Common myeloid progenitor, CD34-positive (primary cell): ENCODE results near the gene ANKRD60.
A peak's percentile ranks its signal among the peaks of the same experiment; 100 is the strongest.

ENCODE experiments used
- CTCF ChIA-PET: fragments of 350-600 bp; sonication (Branson Sonifier 250); formaldehyde crosslinking; loops from one replicate; lab custom pipeline; 2021; ENCODE audit warnings: antibody characterized with exemption; lab: Charles Lee
- POLR2A ChIA-PET: fragments of 350-600 bp; sonication (Branson Sonifier 250); formaldehyde crosslinking; loops from one replicate; lab custom pipeline; 2021; ENCODE audit warnings: antibody characterized with exemption; lab: Charles Lee
- DNase-seq, 3 donors: peaks; one replicate each; pipeline versions ENCODE4 v3.0.0 to v3.0.0-alpha.2; 2013
- H3K27ac ChIP-seq, 2 experiments: 1 replicate in 1 of 2; 2 replicates in 1 of 2; pipeline ENCODE4 v1.7.0; 2013; ENCODE audit warnings: inconsistent platforms in 2 of 2, low read length in 2 of 2, mild to moderate bottlenecking in 2 of 2, low read depth in 1 of 2, moderate library complexity in 1 of 2; ENCODE audit not compliant: severe bottlenecking in 2 of 2, insufficient read depth in 1 of 2, poor library complexity in 1 of 2
- H3K27me3 ChIP-seq, 5 experiments: replicated peaks in 2 of 5; 1 replicate in 3 of 5; 2 replicates in 2 of 5; pipeline versions ENCODE4 v1.6.1 to v1.7.0; 2013; ENCODE audit warnings: low read length in 4 of 5, mild to moderate bottlenecking in 2 of 5, moderate library complexity in 2 of 5, inconsistent platforms in 1 of 5; ENCODE audit not compliant: insufficient read depth in 5 of 5, control insufficient read depth in 4 of 5
- H3K36me3 ChIP-seq, 4 experiments: 1 replicate in 2 of 4; 2 replicates in 2 of 4; pipeline versions ENCODE4 v1.6.1 to v1.7.0; 2013; ENCODE audit warnings: low read length in 3 of 4, control low read depth in 1 of 4, mild to moderate bottlenecking in 1 of 4; ENCODE audit not compliant: control insufficient read depth in 4 of 4, insufficient read depth in 4 of 4
- H3K4me1 ChIP-seq, 4 experiments: 1 replicate in 3 of 4; 2 replicates in 1 of 4; pipeline versions ENCODE4 v1.6.1 to v1.7.1; 2013; ENCODE audit warnings: low read length in 3 of 4, mild to moderate bottlenecking in 3 of 4, control low read depth in 1 of 4, inconsistent platforms in 1 of 4, moderate library complexity in 1 of 4; ENCODE audit not compliant: control insufficient read depth in 4 of 4, insufficient read depth in 4 of 4; ENCODE audit errors: control extremely low read depth in 1 of 4
- H3K4me3 ChIP-seq, 7 experiments: 1 replicate in 4 of 7; 2 replicates in 3 of 7; pipeline versions ENCODE4 v1.5.1 to v1.7.0; 2013; ENCODE audit warnings: mild to moderate bottlenecking in 7 of 7, low read length in 6 of 7, moderate library complexity in 6 of 7, inconsistent platforms in 2 of 7, low read depth in 2 of 7, control low read depth in 1 of 7; ENCODE audit not compliant: insufficient read depth in 4 of 7, control insufficient read depth in 1 of 7; ENCODE audit errors: extremely low read depth in 1 of 7
- H3K9me3 ChIP-seq, 5 experiments: 1 replicate in 4 of 5; 2 replicates in 1 of 5; pipeline versions ENCODE4 v1.6.1 to v1.7.1; 2013; ENCODE audit warnings: low read length in 4 of 5, mild to moderate bottlenecking in 2 of 5, inconsistent platforms in 1 of 5, low read depth in 1 of 5, moderate library complexity in 1 of 5; ENCODE audit not compliant: control insufficient read depth in 4 of 5, insufficient read depth in 2 of 5; ENCODE audit errors: control extremely low read depth in 1 of 5
- WGBS: methylation state at CpG from one replicate; pipeline ENCODE4 v1.1.5; 2013; ENCODE audit not compliant: insufficient coverage; 5-methylcytosine and 5-hydroxymethylcytosine counted together

ANKRD60 gene

GRCh38 chr20:58224097-58224496, 4.4 kb downstream of the ANKRD60 start:
- CTCF ChIA-PET, result interaction anchor here (1.8 kb wide), 1 partner anchor 13 kb away, joined by 6 read pairs; no protein-coding TSS in a partner anchor
- H3K27me3 ChIP-seq, result peaks cover 32 to 89% (median 50%) of the 10 kb centered on the region in 5 experiments

GRCh38 chr20:58223358-58223941, 5.0 kb downstream of the ANKRD60 start:
- H3K4me3 ChIP-seq, result no peak overlapping the region
- peaks cover 0 to 4% (median 3%) of the 10 kb centered on the region in 4 experiments for H3K4me1 ChIP-seq
- 96% methylated on average over 5 of the region's 8 CpGs for WGBS
- H3K27ac ChIP-seq, result no peak overlapping the region
- CTCF ChIA-PET, result interaction anchor here (0.6 kb wide), 1 partner anchor 56 kb away, joined by 3 read pairs; no protein-coding TSS in a partner anchor
- H3K9me3 ChIP-seq, result peaks cover 0 to 25% (median 9%) of the 10 kb centered on the region in 5 experiments
- POLR2A ChIA-PET, result no interaction called here
- no peak for DNase-seq
- no peaks in the 10 kb centered on the region for H3K36me3 ChIP-seq
- H3K27me3 ChIP-seq, result peaks cover 28 to 88% (median 45%) of the 10 kb centered on the region in 5 experiments

More at GRCh38 chr20:58224097-58224496, 4.4 kb downstream of the ANKRD60 start:
- POLR2A ChIA-PET, result no interaction called here
- no peaks in the 10 kb centered on the region for H3K36me3 ChIP-seq
- no peak overlapping the region for H3K4me3 ChIP-seq
- H3K27ac ChIP-seq, result no peak overlapping the region
- no peak for DNase-seq
- peaks cover 0 to 10% (median 9%) of the 10 kb centered on the region in 4 experiments for H3K4me1 ChIP-seq
- peaks cover 0 to 20% (median 6%) of the 10 kb centered on the region in 5 experiments for H3K9me3 ChIP-seq
- 97% methylated on average over 3 of the region's 5 CpGs for WGBS

- CTCF ChIA-PET, result interaction anchor here (1.0 kb wide), 1 partner anchor 12 kb away, joined by 3 read pairs; no protein-coding TSS in a partner anchor
- 94% methylated on average over 10 of the region's 15 CpGs for WGBS
- POLR2A ChIA-PET, result no interaction called here
Measured at GRCh38 chr20:58222446-58222845, 6.0 kb downstream of the ANKRD60 start.

GRCh38 chr20:58219342-58219700, 9.1 kb downstream of the ANKRD60 start:
- H3K27me3 ChIP-seq, result peaks cover 2 to 65% (median 21%) of the 10 kb centered on the region in 5 experiments
- WGBS, result 100% methylated on average over 2 of the region's 4 CpGs
- ChIA-PET POLR2A (no interaction called here), CTCF (interaction anchor here (1.3 to 3.3 kb wide), 5 partner anchors 9 to 711 kb away, joined by 3 to 12 read pairs (median 5); no protein-coding TSS in a partner anchor)
- H3K4me1 ChIP-seq, result no peaks in the 10 kb centered on the region
- H3K27ac ChIP-seq, result no peak overlapping the region
- H3K9me3 ChIP-seq, result peaks cover 0 to 14% (median 4%) of the 10 kb centered on the region in 5 experiments
- no peak overlapping the region for H3K4me3 ChIP-seq
- no peaks in the 10 kb centered on the region for H3K36me3 ChIP-seq
- DNase-seq, result peak in 1 of 3 donors; percentile 31

More at GRCh38 chr20:58222446-58222845, 6.0 kb downstream of the ANKRD60 start:
- Histone ChIP-seq H3K4me1 (no peaks in the 10 kb centered on the region), H3K4me3 (no peak overlapping the region), H3K9me3 (peaks cover 0 to 24% (median 8%) of the 10 kb centered on the region in 5 experiments), H3K27ac (no peak overlapping the region), H3K27me3 (peaks cover 25 to 90% (median 37%) of the 10 kb centered on the region in 5 experiments), H3K36me3 (no peaks in the 10 kb centered on the region)
- DNase-seq, result no peak

- ChIA-PET CTCF (interaction anchor here (1.4 to 3.3 kb wide), 4 partner anchors 8 to 711 kb away, joined by 3 to 12 read pairs (median 8); no protein-coding TSS in a partner anchor), POLR2A (no interaction called here)
Measured at GRCh38 chr20:58218665-58219341, 9.7 kb downstream of the ANKRD60 start.

GRCh38 chr20:58216334-58216733, 12.1 kb downstream of the ANKRD60 start:
- H3K27ac ChIP-seq, result no peak overlapping the region
- H3K4me3 ChIP-seq, result no peak overlapping the region
- ChIA-PET POLR2A (no interaction called here), CTCF (interaction anchor here (1.0 to 1.6 kb wide), 3 partner anchors 9 to 179 kb away, joined by 3 to 5 read pairs (median 4); no protein-coding TSS in a partner anchor)
- H3K27me3 ChIP-seq, result peaks cover 4 to 52% (median 13%) of the 10 kb centered on the region in 5 experiments
- peaks cover 0 to 14% (median 4%) of the 10 kb centered on the region in 5 experiments for H3K9me3 ChIP-seq
- 11% methylated on average over 3 of the region's 4 CpGs for WGBS
- DNase-seq, result no peak
- H3K36me3 ChIP-seq, result no peaks in the 10 kb centered on the region
- no peaks in the 10 kb centered on the region for H3K4me1 ChIP-seq

More at GRCh38 chr20:58218665-58219341, 9.7 kb downstream of the ANKRD60 start:
- H3K27ac ChIP-seq, result no peak overlapping the region
- DNase-seq, result no peak
- H3K27me3 ChIP-seq, result peaks cover 2 to 61% (median 18%) of the 10 kb centered on the region in 5 experiments
- H3K9me3 ChIP-seq, result peaks cover 0 to 14% (median 4%) of the 10 kb centered on the region in 5 experiments
- no peaks in the 10 kb centered on the region for H3K36me3 ChIP-seq
- no peaks in the 10 kb centered on the region for H3K4me1 ChIP-seq
- H3K4me3 ChIP-seq, result no peak overlapping the region
- WGBS, result 64% methylated on average over 6 of the region's 6 CpGs
